ENCODE measurements around the gene SLC8B1.

The SLC8B1 gene

GRCh38 chr12:113268136-113268535 is 66.8 kb downstream of the SLC8B1 start:
- DNase-seq, result no peak

- DNase-seq, result no peak
Measured at GRCh38 chr12:113267621-113268020, 67.3 kb downstream of the SLC8B1 start.

GRCh38 chr12:113266106-113266895 is 68.6 kb downstream of the SLC8B1 start:
- DNase-seq, result no peak

- DNase-seq, result no peak
Measured at GRCh38 chr12:113263431-113263963, 71.4 kb downstream of the SLC8B1 start.

GRCh38 chr12:113262710-113263109 is 72.2 kb downstream of the SLC8B1 start:
- DNase-seq, result no peak

- DNase-seq, result peak; percentile 17
Measured at GRCh38 chr12:113261847-113262470, 73.0 kb downstream of the SLC8B1 start.

GRCh38 chr12:113260636-113261300 is 74.1 kb downstream of the SLC8B1 start:
- no peak for DNase-seq

GRCh38 chr12:113260127-113260526 is 74.8 kb downstream of the SLC8B1 start:
- DNase-seq, result no peak

GRCh38 chr12:113257564-113257963 is 77.3 kb downstream of the SLC8B1 start:
- no peak for DNase-seq

- no peak for DNase-seq
Measured at GRCh38 chr12:113254298-113254697, 80.6 kb downstream of the SLC8B1 start.

- no peak for DNase-seq
Measured at GRCh38 chr12:113253532-113254285, 81.2 kb downstream of the SLC8B1 start.

- DNase-seq, result no peak
Measured at GRCh38 chr12:113252494-113252893, 82.4 kb downstream of the SLC8B1 start.

- no peak for DNase-seq
Measured at GRCh38 chr12:113251404-113252070, 83.4 kb downstream of the SLC8B1 start.

GRCh38 chr12:113250045-113250444 is 84.9 kb downstream of the SLC8B1 start:
- no peak for DNase-seq

GRCh38 chr12:113249546-113249945 is 85.4 kb downstream of the SLC8B1 start:
- DNase-seq, result no peak

- no peak for DNase-seq
Measured at GRCh38 chr12:113248842-113249435, 86.0 kb downstream of the SLC8B1 start.

All from fibroblast of skin of right quadriceps (primary cell).